HG02981 (cell line): Measurements from ENCODE around the gene STXBP4.

Source experiments
- ATAC-seq: cut with Tn5 transposase; IDR thresholded peaks from one replicate; pipeline ENCODE4 v1.9.1; 2021; ENCODE audit warnings: mild to moderate bottlenecking, moderate library complexity; ENCODE audit not compliant: unreplicated experiment

Gene STXBP4

DNA sequence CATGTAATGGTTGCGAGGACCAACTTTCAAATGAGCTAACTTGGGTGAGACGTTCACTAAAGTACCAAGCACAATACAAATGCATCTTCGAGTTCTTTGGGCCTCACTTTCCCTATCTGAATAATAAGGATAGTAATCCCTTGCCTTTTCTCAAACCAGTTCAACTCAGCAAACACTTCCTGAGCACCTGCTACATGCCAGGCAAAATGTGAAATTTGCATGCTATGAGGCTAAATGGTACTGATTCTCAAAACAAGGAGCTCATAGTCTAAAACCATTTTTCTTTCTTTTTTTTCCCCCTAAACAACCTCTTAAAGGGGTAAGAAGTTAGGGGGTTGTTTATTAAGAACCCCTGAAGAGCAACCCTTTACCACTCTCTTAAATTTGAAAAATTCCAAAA is 194.8 kb downstream of the STXBP4 start:
- no peak for ATAC-seq

DNA sequence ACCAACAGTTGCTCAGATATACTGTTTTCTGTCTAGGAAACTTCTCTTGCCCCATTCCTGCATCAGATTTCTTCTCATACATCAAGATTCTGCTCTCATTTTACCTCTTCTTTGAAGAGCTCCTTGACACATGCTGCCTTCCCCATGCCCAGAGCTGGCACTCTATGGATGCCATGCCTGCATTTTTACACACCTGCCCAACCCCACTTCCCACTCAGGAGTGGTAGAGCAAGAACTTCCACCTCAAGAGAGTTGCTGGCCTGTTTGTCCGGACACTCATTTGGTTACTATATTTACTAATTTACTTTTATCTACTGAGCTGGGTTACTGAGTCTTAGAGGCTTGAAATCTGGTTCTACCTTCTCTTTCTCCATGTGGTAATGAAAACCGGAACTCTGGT is 197.9 kb downstream of the STXBP4 start:
- ATAC-seq: no peak

DNA sequence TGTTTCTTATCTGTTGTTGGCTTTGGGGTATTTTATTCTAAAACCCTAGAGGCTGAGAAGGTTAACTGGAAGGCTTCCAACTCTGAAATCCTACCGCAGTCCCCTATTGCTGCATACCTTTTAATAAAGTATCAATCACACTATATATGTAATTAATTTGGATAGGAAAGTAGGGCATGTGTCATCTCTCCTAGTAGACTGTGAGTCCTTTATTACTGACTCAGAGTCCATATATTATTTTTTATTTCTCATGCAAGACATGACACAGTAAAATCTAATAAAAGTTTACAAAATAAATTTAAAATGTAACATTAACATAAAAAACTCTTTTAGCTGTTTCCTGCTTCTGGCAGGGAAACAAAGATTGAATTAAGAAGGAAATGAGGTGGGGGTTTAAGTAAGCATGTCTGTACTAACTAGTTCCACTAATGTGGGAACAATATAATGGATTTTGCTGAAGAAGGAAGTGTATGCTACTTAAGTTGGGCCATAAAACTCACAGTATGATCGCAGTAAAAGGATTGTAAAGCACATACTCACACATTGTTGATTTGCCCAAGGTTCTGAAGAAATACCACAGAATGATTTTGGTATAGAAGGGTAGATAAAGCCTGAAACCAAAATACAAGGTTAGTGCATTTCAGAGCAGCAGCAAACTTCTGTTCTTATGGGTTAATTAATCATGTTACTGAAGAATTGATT is 198.6 kb downstream of the STXBP4 start:
- no peak for ATAC-seq

DNA sequence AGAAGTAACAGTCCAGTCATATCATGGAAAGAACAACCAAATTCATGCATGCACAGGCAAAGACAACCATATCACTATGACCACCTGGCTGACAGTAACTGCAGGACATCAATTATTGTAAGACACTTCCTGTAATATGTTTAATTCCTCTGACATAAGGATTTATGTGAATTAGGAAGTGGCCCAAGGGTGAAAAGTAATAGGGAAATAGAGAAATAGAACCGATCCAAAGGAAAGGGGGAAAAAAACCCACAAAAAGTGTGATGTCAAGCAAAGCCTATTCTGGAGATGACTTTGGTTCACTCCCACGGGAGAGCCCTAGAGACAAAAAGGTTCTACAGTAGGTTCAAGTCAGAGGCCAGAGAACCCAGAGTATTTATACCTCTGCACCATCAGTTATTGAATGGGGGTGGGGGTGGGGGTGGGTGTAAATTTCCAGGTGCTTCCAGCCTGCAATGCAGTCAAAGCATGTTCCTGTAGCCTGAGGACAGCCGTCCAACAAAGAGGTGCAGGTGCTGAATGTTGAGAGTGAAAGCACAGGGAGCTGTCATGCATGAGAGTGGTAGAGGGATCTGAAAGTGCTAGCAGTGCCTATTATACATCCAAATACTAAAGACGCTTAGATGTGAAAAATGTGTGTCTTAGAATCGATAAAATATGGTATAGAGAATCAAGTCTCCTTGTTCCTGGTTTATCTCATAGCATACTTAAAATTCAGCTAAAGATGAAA is 200.6 kb downstream of the STXBP4 start:
- ATAC-seq: peak; percentile 78

DNA sequence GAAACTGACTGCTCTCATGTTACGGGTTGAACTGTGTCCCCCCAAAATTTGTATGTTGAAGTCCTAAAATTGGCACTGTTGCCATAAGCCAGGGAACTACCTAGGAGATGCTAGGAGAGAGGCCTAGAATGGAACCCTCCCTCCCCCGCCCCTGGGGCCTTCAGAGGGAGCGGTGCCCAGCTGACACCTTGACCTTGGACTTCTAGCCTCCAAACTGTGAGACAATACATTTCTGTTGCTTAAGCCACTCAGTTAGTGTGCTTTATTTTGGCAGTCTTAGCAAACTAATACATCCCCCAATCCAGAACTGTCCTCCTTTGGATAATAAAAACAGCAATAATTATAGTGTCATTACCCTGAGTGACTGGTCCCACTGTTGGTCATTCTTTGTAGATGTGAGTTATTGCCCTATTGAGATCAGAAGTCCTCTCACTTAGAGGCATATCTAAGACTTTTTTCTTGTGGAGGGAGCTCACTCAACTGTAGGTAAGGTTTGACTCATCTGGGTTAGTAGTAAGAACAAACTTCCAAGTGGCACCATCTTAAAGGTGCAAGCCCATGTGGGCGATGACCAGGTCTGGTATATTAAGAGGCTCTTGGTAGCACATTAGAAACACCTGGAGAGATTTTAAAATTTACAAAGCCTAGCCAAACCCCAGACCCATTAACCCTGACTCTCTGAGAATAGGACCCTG is 203.2 kb downstream of the STXBP4 start:
- no peak for ATAC-seq

DNA sequence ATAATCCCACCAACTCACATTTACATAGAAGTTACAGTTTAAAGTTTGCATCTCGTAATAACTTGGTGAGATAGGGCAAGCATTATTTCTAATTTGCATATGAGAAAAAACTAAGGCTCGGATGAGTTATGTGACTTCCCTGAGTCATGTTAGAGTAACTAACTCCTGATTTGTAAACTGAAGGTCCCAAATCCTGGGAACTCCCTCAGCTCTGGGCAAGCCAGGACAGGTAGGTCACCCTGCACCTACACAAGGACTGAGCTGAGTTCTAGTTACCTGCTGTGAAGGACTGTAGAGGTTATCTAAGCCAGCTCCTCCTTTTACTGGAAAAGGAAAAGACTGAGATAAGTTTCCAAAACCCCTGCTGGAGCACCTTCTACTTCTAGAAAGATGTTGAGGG is 204.0 kb downstream of the STXBP4 start:
- no peak for ATAC-seq

DNA sequence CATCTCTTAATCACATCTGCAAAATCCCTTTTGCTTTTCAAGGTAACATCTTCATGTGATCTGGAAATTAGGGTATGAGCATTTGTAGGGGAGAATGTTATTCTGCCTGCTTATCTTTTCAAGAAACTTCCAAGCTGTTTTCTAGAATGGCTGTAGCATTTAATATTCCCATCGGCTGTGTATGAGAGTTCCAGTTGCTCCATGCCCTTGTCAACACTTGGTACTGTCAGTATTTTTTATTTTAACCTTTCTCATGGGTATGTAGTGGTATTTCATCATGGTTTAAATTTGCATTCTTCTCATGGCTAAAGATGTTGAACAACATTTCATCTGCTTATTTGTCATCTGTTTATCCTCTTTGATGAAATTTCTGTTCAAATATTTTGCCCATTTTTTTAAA is 205.6 kb downstream of the STXBP4 start:
- ATAC-seq: no peak

DNA sequence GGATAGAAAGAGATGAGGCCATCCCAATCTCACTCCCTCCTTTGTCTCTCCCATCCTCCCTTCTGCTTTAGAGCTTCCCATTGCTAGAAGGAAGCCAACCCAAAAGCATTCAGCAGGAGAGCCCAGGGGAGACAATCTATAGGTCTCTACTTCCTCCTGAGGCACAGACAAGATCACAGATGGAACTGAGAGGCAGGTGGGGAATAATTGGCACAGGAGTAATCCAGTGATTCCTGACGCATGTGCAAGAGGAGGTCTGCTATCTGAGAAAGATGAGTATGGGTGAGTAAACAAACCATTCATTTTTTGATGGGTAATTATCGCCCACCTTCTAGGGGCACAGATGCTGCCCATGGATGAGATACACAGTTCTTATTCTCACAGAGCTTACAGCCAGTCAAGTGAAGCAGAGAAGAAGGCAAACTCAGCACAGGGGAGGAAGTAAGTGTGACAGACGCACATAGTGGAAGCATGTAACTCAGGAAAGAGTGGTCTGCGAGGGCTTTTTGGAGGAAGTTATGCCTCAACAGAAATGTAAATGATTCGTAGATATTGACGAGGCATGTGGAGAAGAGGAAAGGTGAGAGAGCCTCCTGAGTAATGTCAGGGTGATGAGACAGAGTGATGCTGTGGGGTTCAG is 207.3 kb downstream of the STXBP4 start:
- peak; percentile 42 for ATAC-seq

DNA sequence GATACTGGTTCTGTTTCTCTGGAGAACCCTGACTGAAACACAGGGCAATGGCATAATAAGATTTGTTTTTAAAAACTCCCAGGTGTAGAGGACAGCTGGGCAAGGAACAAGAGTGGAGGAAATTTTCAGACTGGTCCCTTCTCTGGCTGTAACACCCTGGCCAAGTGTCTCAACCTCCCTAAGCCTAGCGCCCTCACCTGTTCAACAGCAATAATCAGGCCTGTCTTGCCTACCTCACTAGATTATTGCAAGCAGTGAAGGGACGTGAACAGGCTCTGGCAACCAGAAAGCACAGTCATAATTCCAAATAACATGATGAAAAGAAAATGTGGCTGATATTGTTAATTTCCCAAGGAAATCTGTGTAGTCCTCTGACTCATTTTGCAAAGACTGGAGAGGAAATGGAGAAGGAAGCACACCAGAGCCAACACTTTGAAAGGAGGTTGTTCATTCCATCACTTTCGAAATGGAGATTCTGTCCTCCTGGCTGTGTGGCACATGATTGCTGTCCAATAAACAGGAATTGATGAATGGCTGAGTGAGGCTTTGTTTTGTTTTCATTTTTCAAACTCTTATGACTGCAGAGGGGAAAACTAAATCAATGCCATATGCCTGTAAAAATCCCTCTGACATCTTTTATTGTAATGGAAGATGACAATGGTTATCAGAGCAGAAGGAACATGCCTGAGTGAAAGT is 208.7 kb downstream of the STXBP4 start:
- ATAC-seq: no peak

DNA sequence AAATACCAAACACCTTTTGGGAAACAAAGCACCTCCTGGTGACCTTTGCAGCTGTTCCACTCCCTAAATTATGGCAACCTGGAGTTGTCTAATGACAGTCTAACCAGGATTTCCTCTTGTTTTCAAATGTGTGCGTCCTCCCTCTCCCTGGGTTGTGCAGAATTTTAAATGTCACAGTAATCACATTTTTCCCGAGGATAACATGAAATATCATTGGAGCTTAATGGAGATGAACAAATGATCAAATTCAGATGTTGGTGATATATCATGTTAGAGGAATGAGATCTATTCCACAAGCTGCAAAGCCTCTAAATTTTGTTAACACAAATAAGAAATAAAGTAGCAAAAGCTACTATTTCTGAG is 209.3 kb downstream of the STXBP4 start:
- ATAC-seq: no peak

DNA sequence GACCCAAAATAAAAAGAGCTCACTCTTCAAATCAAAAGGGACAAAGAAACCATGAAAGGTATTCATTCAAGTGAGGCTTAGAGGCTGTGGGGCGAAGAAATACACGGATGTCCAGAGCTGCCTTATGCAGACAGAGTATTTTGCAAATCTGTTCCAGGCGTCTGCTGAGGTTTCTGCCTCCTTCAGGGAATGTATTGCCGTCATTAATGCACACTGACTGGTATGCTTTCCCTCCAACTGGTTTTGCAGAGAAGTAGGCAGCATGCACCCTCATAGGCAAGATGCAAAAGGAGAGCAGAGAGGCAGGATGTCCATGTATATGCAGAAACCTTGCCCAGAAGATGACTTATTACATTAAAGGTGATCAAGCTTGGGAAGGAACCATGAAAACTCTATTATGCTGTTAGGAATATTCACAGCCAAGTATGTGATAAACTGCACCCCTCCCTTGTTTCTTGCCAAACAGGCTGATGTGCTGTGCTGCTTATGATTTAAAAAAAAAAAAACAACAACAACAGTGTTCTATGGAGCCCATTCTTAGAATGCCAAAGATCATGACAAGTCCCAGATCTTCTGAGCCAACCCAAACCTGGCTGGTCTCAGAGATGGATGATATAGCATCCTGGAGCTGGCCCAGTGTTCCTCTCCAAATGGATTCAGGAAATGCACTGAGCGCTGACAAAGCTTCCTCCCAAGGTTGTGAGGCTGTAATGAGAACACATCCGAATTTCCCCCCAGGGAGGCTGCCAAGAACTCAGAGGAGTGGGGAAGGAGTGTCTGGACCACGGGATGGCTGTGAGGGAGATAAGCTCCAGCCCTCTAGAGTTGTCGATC is 218.6 kb downstream of the STXBP4 start:
- no peak for ATAC-seq

DNA sequence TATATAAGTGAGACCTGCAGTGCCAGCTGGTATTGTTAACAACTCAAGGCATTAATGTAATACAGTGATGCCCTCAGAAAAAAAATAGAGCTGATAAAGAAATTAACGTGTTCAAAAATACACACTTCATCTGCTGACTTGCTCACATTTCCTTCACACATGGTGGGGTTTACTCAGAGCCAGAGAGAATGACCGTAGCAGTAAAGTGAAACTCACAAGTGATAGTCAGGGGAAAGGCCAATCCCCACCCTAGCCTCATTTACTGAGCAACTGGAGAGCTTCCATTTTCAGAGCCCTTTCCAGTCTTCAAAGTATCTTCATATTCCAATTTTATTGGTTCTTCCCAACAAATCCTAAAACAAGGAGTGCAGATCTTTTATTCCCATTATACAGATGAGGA is 222.2 kb downstream of the STXBP4 start:
- ATAC-seq: no peak

DNA sequence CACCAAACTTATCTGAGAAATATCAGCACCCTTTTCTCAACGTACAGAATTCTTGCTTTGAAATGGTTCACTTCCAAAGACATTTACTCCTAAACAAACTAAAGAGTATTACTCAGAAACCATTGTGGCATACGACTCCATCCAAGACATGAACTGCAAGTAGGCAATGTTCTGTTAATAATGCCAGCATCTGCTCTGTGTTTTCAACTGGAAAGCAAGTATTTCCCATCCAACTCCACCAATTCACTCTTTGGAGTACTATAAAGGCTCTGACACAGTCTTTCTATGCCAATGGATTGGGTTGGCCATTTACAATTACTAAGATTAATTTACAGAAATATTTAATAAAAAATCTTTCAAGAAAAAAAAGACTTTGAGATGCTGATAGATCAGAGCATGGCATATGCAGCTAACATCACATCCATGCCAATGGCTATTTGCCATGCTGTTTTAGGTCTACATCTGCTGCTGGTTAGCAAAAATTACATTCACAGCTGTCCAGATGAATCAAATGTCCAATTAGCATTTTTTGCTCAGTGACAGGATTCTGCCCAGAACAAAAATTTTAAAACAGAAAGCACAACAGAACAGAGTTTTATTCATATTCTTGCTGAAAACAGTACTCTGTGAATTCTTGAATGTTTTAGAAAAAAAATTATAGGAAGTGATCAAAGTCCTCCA is 230.3 kb downstream of the STXBP4 start:
- no peak for ATAC-seq

DNA sequence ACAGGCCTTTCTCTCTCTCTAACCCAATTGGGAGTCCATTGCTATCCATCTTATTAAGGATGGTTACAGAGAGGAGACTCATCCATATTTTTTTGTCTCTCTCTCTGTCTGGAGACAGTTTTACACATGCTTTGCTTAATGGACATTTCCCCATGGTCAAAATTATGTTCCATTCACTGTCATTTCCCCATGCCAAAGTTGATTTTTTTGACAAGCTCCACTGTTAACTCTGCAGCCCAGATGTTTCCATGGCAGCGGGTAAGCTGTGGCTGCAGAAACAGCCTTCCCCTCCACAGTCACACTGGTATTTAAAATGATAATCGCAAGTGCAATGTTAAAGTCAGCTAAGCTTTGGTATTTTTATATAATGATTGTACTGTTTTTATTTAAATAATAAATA is 232.3 kb downstream of the STXBP4 start:
- no peak for ATAC-seq

DNA sequence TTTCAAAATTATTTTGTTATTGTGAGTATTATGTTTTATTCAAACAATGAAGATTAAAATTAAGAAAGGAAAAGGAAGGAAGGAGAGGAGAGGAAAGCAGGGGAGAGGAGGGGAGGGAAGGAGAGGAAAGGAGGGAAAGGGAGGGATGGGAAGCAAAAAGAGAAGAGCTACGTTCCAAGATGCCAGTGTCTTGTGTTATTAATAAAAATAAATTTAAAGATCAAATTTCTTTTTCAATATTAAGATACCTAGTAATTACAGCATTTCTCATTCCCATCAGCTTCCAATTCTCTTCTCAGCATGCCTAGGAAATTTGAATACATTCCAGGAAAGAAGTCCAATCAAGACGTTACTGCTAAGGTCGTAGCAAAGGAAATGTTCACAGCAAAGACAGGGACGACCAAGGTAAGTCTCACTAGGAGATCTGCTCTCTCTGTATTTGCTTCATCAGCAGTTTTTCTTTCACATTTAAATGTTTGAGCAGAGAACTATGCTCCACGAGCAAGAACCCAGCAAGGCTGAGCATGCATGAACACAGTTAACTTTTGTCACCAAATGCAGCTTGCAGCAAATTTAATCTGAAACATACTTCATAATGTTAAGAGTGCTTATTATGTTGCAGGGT is 232.9 kb downstream of the STXBP4 start:
- ATAC-seq: no peak

DNA sequence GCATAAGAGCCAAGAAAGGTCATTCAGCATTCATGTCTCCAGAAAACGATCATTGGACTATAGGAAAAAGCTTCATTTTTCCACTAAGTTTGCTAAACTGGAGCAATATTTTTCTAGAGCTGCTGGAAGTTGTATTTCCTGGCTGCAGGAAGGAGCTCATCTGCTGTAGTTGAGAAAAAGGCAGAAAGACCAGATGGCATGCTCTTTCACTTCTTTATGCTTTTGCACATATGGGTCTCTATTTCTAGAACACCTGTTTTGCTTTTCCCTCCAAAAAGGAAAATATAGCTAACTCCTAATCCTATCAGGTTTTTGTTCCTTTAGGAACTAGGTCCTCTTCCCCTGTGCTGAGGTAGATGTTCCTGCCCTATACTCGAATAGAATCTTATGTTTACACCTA is 234.3 kb downstream of the STXBP4 start:
- no peak for ATAC-seq

DNA sequence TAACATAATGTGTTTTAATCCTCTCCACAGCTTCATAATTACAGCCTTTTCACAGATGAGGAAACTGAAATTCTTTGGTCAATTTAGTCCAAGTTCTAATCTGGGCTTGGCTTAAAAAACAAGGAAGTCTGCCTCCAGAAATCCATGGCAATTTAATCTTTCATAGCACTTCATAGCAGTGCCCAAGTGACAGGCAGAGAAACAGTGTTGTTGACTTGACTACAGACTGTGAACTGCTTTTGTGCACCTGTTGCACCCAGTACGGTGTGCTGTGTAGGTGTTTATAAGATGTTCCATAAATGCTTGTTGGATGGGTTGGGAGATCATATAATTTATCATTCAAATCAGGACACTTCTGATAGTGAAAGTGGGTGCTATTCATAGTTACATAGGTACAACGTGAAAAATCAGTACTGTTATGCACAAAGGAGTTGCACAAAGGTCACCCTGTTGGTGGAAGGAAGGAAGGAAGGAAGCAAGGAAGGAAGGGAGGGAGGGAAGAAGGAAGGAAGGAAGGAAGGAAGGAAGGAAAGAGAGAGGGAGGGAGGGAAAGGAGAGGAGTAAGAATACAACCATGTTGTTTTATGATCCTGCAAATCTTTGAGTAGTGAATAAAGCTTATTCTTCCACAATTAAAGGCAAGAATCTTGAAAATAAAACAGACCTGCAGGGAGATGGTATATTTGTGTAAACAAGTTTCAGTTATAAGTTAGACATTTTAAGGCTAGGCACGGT is 239.7 kb downstream of the STXBP4 start:
- no peak for ATAC-seq

DNA sequence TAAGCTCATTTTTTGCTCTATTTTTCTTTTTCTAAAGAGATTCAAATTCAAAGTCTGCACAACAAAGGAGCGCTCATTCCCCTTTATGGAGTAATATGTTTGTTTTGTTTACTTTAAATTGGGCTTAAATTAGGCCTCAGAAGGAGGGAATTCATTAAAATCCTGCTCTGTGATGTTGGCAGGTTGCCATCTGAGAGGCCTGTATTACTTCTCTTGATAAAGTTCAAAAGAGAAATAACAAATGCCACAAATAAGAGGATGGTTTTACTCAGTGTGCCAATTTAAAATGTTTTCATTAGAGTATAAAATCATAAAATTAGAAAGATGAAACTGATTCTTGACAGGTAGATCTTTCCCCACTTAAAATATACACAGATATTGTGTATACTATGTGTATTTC is 241.7 kb downstream of the STXBP4 start:
- ATAC-seq: no peak

DNA sequence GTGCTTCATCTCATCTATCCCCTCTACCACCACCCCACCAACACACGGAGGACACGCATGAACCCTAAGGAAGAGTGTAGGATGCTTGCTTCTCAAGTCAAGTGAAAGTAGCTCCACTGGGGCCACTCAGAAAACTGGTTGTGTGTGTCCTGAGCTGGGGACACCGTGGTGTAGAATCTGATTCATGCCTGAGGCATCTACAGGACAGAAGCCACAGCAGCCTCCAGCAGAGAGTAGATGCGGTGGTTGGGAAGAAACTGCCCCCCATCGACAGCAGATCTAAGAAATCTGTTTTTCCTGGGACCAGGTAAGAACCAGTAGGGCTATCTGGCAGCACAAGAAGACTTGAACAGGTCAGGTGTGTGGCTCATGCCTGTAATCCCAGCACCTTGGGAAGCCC is 244.3 kb downstream of the STXBP4 start:
- no peak for ATAC-seq
